H9 (cell line): ENCODE results near the gene PDXDC1. TPM values are rescaled to one million over a fixed set of nuclear protein-coding genes. Genes with fewer than 3 reads are reported as not detected.

ENCODE experiments used
- DNase-seq: peaks from one replicate; pipeline ENCODE4 v3.0.0-alpha.2; 2017
- H2AFZ ChIP-seq: one replicate; pipeline ENCODE4 v1.6.1; 2013; ENCODE audit warnings: mild to moderate bottlenecking, low read length, control low read depth, moderate library complexity
- H2AK5ac ChIP-seq: 2 replicates; pipeline ENCODE4 v1.6.1; 2013; ENCODE audit warnings: low read length, control low read depth, mixed read lengths; ENCODE audit not compliant: insufficient read length
- H2BK120ac ChIP-seq: one replicate; pipeline ENCODE4 v1.6.1; 2013; ENCODE audit warnings: low read depth, mild to moderate bottlenecking, low read length, control low read depth, inconsistent platforms; ENCODE audit not compliant: poor library complexity, severe bottlenecking
- H2BK12ac ChIP-seq: 2 replicates; pipeline ENCODE4 v1.6.1; 2013; ENCODE audit warnings: low read length, control low read depth, mixed read lengths, low read depth; ENCODE audit not compliant: insufficient read length
- H2BK15ac ChIP-seq: 2 replicates; pipeline ENCODE4 v1.6.1; 2013; ENCODE audit warnings: low read depth, low read length, control low read depth
- H2BK20ac ChIP-seq: one replicate; pipeline ENCODE4 v1.6.1; 2013; ENCODE audit warnings: low read depth, mild to moderate bottlenecking, low read length, control low read depth, inconsistent platforms; ENCODE audit not compliant: poor library complexity, severe bottlenecking
- H2BK5ac ChIP-seq: 2 replicates; pipeline ENCODE4 v1.6.1; 2013; ENCODE audit warnings: low read length, control low read depth, mixed read lengths; ENCODE audit not compliant: insufficient read length
- H3K14ac ChIP-seq: 2 replicates; pipeline ENCODE4 v1.6.1; 2013; ENCODE audit warnings: low read length, control low read depth; ENCODE audit not compliant: insufficient read depth
- H3K18ac ChIP-seq: 2 replicates; pipeline ENCODE4 v1.6.1; 2013; ENCODE audit warnings: low read depth, mild to moderate bottlenecking, mixed read lengths, low read length, control low read depth; ENCODE audit not compliant: insufficient read length
- H3K23ac ChIP-seq: 2 replicates; pipeline ENCODE4 v1.6.1; 2013; ENCODE audit warnings: low read length, control low read depth, mixed read lengths, low read depth; ENCODE audit not compliant: insufficient read length
- H3K23me2 ChIP-seq: 2 replicates; pipeline ENCODE4 v1.6.1; 2013; ENCODE audit warnings: low read depth, mild to moderate bottlenecking, mixed read lengths, low read length, control low read depth; ENCODE audit not compliant: insufficient read length, poor library complexity, severe bottlenecking
- H3K27ac ChIP-seq: 2 replicates; pipeline ENCODE4 v1.5.1; 2013; ENCODE audit warnings: low read length, control low read depth, mixed read lengths, low read depth; ENCODE audit not compliant: insufficient read length
- H3K27me3 ChIP-seq: 2 replicates; pipeline ENCODE4 v1.6.1; 2013; ENCODE audit warnings: low read length, control low read depth, inconsistent platforms; ENCODE audit not compliant: insufficient read depth
- H3K4ac ChIP-seq: 2 replicates; pipeline ENCODE4 v1.6.1; 2013; ENCODE audit warnings: low read depth, mild to moderate bottlenecking, control low read depth, inconsistent platforms, low read length, moderate library complexity
- H3K4me1 ChIP-seq: 2 replicates; pipeline ENCODE4 v1.6.1; 2013; ENCODE audit warnings: low read length, control low read depth, inconsistent platforms; ENCODE audit not compliant: insufficient read depth
- H3K4me2 ChIP-seq: 2 replicates; pipeline ENCODE4 v1.6.1; 2013; ENCODE audit warnings: low read length, control low read depth, mixed read lengths; ENCODE audit not compliant: insufficient read length, insufficient read depth
- H3K56ac ChIP-seq: 2 replicates; pipeline ENCODE4 v1.6.1; 2013; ENCODE audit warnings: low read depth, mild to moderate bottlenecking, mixed read lengths, low read length, control low read depth; ENCODE audit not compliant: insufficient read length
- H3K79me1 ChIP-seq: 2 replicates; pipeline ENCODE4 v1.6.1; 2013; ENCODE audit warnings: low read depth, mild to moderate bottlenecking, moderate library complexity, low read length, control low read depth, inconsistent platforms; ENCODE audit not compliant: insufficient read depth, poor library complexity, severe bottlenecking
- H3K79me2 ChIP-seq: 2 replicates; pipeline ENCODE4 v1.6.1; 2013; ENCODE audit warnings: low read length, control low read depth, inconsistent platforms; ENCODE audit not compliant: insufficient read depth
- H3K9ac ChIP-seq: 2 replicates; pipeline ENCODE4 v1.6.1; 2013; ENCODE audit warnings: low read length, control low read depth, mixed read lengths; ENCODE audit not compliant: insufficient read length; ENCODE audit errors: extremely low read depth
- H3K9me3 ChIP-seq: one replicate; pipeline ENCODE4 v1.6.1; 2013; ENCODE audit warnings: low read depth, low read length, inconsistent platforms; ENCODE audit not compliant: control insufficient read depth
- H3T11ph ChIP-seq: one replicate; pipeline ENCODE4 v1.6.1; 2013; ENCODE audit warnings: mild to moderate bottlenecking, low read length, control low read depth, inconsistent platforms
- H4K20me1 ChIP-seq: one replicate; pipeline ENCODE4 v1.6.1; 2013; ENCODE audit not compliant: control insufficient read depth, insufficient read length, insufficient read depth
- H4K5ac ChIP-seq: 2 replicates; pipeline ENCODE4 v1.6.1; 2013; ENCODE audit warnings: low read depth, mild to moderate bottlenecking, mixed read lengths, low read length, control low read depth; ENCODE audit not compliant: insufficient read length
- H4K8ac ChIP-seq: replicated peaks from 2 replicates; pipeline ENCODE4 v1.6.1; 2013; ENCODE audit warnings: low read length, control low read depth, mixed read lengths, low read depth; ENCODE audit not compliant: insufficient read length
- H4K91ac ChIP-seq: 2 replicates; pipeline ENCODE4 v1.6.1; 2013; ENCODE audit warnings: low read depth, mild to moderate bottlenecking, moderate library complexity, mixed read lengths, low read length, control low read depth; ENCODE audit not compliant: insufficient read length
- H3K27ac Mint-ChIP-seq, 3 experiments: 2 replicates in 2 of 3; 3 replicates in 1 of 3; pipeline ENCODE4 v1.8.0; 2020 to 2021; ENCODE audit warnings: mixed read lengths in 3 of 3, mild to moderate bottlenecking in 1 of 3, moderate library complexity in 1 of 3
- H3K27me3 Mint-ChIP-seq: 2 replicates; pipeline ENCODE4 v1.8.0; 2021; ENCODE audit warnings: low read depth, mild to moderate bottlenecking, moderate library complexity, mixed read lengths
- H3K36me3 Mint-ChIP-seq, 3 experiments: 2 replicates in 2 of 3; 3 replicates in 1 of 3; pipeline ENCODE4 v1.8.0; 2020 to 2021; ENCODE audit warnings: low read depth in 3 of 3, mixed read lengths in 3 of 3; ENCODE audit not compliant: insufficient read depth in 1 of 3
- H3K4me1 Mint-ChIP-seq, 2 experiments: 2 replicates each; pipeline ENCODE4 v1.8.0; 2020; ENCODE audit warnings: mixed read lengths in 2 of 2
- H3K4me3 Mint-ChIP-seq, 2 experiments: 2 replicates in 1 of 2; 3 replicates in 1 of 2; pipeline ENCODE4 v1.8.0; 2020 to 2021; ENCODE audit warnings: mild to moderate bottlenecking in 2 of 2, mixed read lengths in 2 of 2, moderate library complexity in 1 of 2
- H3K9me3 Mint-ChIP-seq, 2 experiments: 2 replicates in 1 of 2; 3 replicates in 1 of 2; pipeline ENCODE4 v1.8.0; 2020; ENCODE audit warnings: mild to moderate bottlenecking in 2 of 2, mixed read lengths in 2 of 2, moderate library complexity in 1 of 2
- CTCF ChIP-seq: fragments of 200-600 bp; sonication (generic); conservative IDR thresholded peaks from 3 replicates; pipeline ENCODE4 v1.8.0; 2021; ENCODE audit warnings: antibody characterized with exemption, mild to moderate bottlenecking
- WGBS: extraction: QIAGEN DNeasy Blood & Tissue Kit; methylation state at CpG from one replicate; pipeline ENCODE4 v1.1.7; 2013; ENCODE audit warnings: missing lambda C conversion rate, low lambda C conversion rate, mixed read lengths; ENCODE audit not compliant: insufficient read length; ENCODE audit errors: extremely low coverage; 5-methylcytosine and 5-hydroxymethylcytosine counted together
- total RNA-seq: library from RNA; stranded (reverse); gene quantifications from 2 replicates; pipeline ENCODE4 v1.2.1, GENCODE V29; 2021

Gene PDXDC1
- total RNA-seq, 1 experiment from 2014 or later, result 112 TPM

GRCh38 chr16:15031179-15031578 is 56.4 kb downstream of the PDXDC1 start:
- Histone ChIP-seq H2AFZ (no peak overlapping the region), H2AK5ac (no peak overlapping the region), H3K27me3 (no peaks in the 10 kb centered on the region), H2BK5ac (no peak overlapping the region), H3K9ac (no peak overlapping the region), H3K4ac (no peak overlapping the region), H3K79me1 (no peaks in the 10 kb centered on the region), H3T11ph (no peak overlapping the region), H3K4me1 (no peaks in the 10 kb centered on the region), H3K79me2 (no peaks in the 10 kb centered on the region), H4K5ac (no peak overlapping the region), H3K23me2 (no peaks in the 10 kb centered on the region), H2BK12ac (no peak overlapping the region), H2BK15ac (no peak overlapping the region), H3K9me3 (no peaks in the 10 kb centered on the region), H3K18ac (no peak overlapping the region), H4K20me1 (no peaks in the 10 kb centered on the region), H3K23ac (no peak overlapping the region), H2BK120ac (no peak overlapping the region), H3K14ac (no peak overlapping the region), H3K56ac (no peak overlapping the region), H2BK20ac (no peak overlapping the region), H3K27ac (no peak overlapping the region), H4K91ac (no peak overlapping the region), H3K4me2 (no peak overlapping the region), H4K8ac (no peak overlapping the region)
- no CpG with 5 or more reads among the region's 2 CpGs for WGBS
- TF ChIP-seq CTCF, result no peak
- no peak overlapping the region for H3K27ac Mint-ChIP-seq
- peaks cover 22 to 87% (median 68%) of the 10 kb centered on the region in 3 experiments; a peak in 6 of 7 replicates for H3K36me3 Mint-ChIP-seq
- no peaks in the 10 kb centered on the region for H3K27me3 Mint-ChIP-seq
- no peak overlapping the region for H3K4me3 Mint-ChIP-seq
- H3K4me1 Mint-ChIP-seq, result peaks cover 8 to 9% of the 10 kb centered on the region in 2 experiments; a peak in 3 of 4 replicates
- no peaks in the 10 kb centered on the region for H3K9me3 Mint-ChIP-seq
- peak; percentile 19 for DNase-seq
